BJ (cell line): ENCODE results near the gene COL5A1. TPM values are rescaled to one million over a fixed set of nuclear protein-coding genes. Genes with fewer than 3 reads are reported as not detected.

Source experiments
- CTCF ChIA-PET: fragments of 350-600 bp; formaldehyde crosslinking; extraction: SDS; loops from one replicate; lab custom pipeline; 2021; ENCODE audit warnings: antibody characterized with exemption, inconsistent platforms; lab: Yijun Ruan, JAX
- POLR2A ChIA-PET: fragments of 300-600 bp; sonication (Branson Sonifier 250); formaldehyde crosslinking; extraction: SDS; loops from one replicate; lab custom pipeline; 2021; ENCODE audit warnings: antibody characterized with exemption; lab: Charles Lee
- DNase-seq: peaks from one replicate; pipeline ENCODE4 v3.0.0-alpha.2; 2011; ENCODE audit warnings: low read depth
- H3K27me3 ChIP-seq: 2 replicates; pipeline ENCODE4 v1.6.0; 2011; ENCODE audit warnings: low read length; ENCODE audit not compliant: control insufficient read depth, insufficient read depth
- H3K36me3 ChIP-seq: 2 replicates; pipeline ENCODE4 v1.5.1; 2011; ENCODE audit warnings: low read length; ENCODE audit not compliant: control insufficient read depth, insufficient read depth
- H3K4me3 ChIP-seq: 2 replicates; pipeline ENCODE4 v1.5.1; 2011; ENCODE audit warnings: low read depth, mild to moderate bottlenecking, control low read depth, low read length
- CTCF ChIP-seq: IDR thresholded peaks from 2 replicates; pipeline ENCODE4 v1.5.1; 2011; ENCODE audit warnings: low read depth, mild to moderate bottlenecking, control low read depth, inconsistent platforms, low read length, moderate library complexity; ENCODE audit not compliant: insufficient read depth
- polyA plus RNA-seq: library from polyadenylated mRNA; depleted of rRNA; stranded (reverse); fragments of >200 nt; gene quantifications from 2 replicates; pipeline ENCODE4 v1.2.3, GENCODE V29; 2011

The COL5A1 gene
- polyA plus RNA-seq, 1 experiment = 251 TPM

- ChIA-PET POLR2A (no interaction called here), CTCF (no interaction called here)
- TF ChIP-seq CTCF = no peak
- H3K27me3 ChIP-seq = no peaks in the 10 kb centered on the region
- H3K36me3 ChIP-seq = peaks cover 61% of the 10 kb centered on the region
- no peak overlapping the region for H3K4me3 ChIP-seq
- no peak for DNase-seq
Observed at GRCh38 chr9:134804871-134805270, 163.3 kb downstream of the COL5A1 start.

GRCh38 chr9:134807716-134808446 lies 166.3 kb downstream of the COL5A1 start:
- ChIA-PET CTCF (no interaction called here), POLR2A (no interaction called here)
- H3K27me3 ChIP-seq = no peaks in the 10 kb centered on the region
- H3K4me3 ChIP-seq = no peak overlapping the region
- TF ChIP-seq CTCF = no peak
- DNase-seq = no peak
- peaks cover 54% of the 10 kb centered on the region for H3K36me3 ChIP-seq

- no peaks in the 10 kb centered on the region for H3K27me3 ChIP-seq
- ChIA-PET POLR2A (no interaction called here), CTCF (interaction anchor here (1.6 kb wide), 1 partner anchor 359 kb away, joined by 7 read pairs; no protein-coding TSS in a partner anchor)
- no peak overlapping the region for H3K4me3 ChIP-seq
- TF ChIP-seq CTCF = no peak
- peaks cover 56% of the 10 kb centered on the region for H3K36me3 ChIP-seq
- no peak for DNase-seq
Observed at GRCh38 chr9:134808447-134808792, 166.8 kb downstream of the COL5A1 start.

GRCh38 chr9:134809292-134809691 lies 167.7 kb downstream of the COL5A1 start:
- ChIA-PET CTCF (interaction anchor here (1.6 kb wide), 1 partner anchor 360 kb away, joined by 7 read pairs; no protein-coding TSS in a partner anchor), POLR2A (no interaction called here)
- peaks cover 64% of the 10 kb centered on the region for H3K36me3 ChIP-seq
- no peak overlapping the region for H3K4me3 ChIP-seq
- H3K27me3 ChIP-seq = no peaks in the 10 kb centered on the region
- no peak for DNase-seq
- no peak for TF ChIP-seq CTCF

GRCh38 chr9:134809826-134810225 lies 168.2 kb downstream of the COL5A1 start:
- ChIA-PET POLR2A (no interaction called here), CTCF (interaction anchor here (1.6 kb wide), 1 partner anchor 361 kb away, joined by 7 read pairs; no protein-coding TSS in a partner anchor)
- no peaks in the 10 kb centered on the region for H3K27me3 ChIP-seq

More at GRCh38 chr9:134809826-134810225, 168.2 kb downstream of the COL5A1 start:
- no peak for DNase-seq
- Histone ChIP-seq H3K4me3 (no peak overlapping the region), H3K36me3 (peaks cover 63% of the 10 kb centered on the region)
- TF ChIP-seq CTCF = no peak
